Naive thymus-derived CD4-positive, alpha-beta T cell (primary cell): ENCODE data around the gene ITIH4. TPM values are rescaled to one million over a fixed set of nuclear protein-coding genes. Genes with fewer than 3 reads are reported as not detected.

Experiments
- ATAC-seq: fragments of 150-1000 bp; cut with Tn5 transposase; 2 replicates; pipeline ENCODE4 v1.10.0; 2021; ENCODE audit warnings: mild to moderate bottlenecking, moderate library complexity
- CTCF ChIA-PET: fragments of 350-600 bp; sonication (Branson Sonifier 250); formaldehyde crosslinking; loops from one replicate; lab custom pipeline; 2021; ENCODE audit warnings: antibody characterized with exemption; lab: Charles Lee
- POLR2A ChIA-PET: fragments of 350-600 bp; sonication (Branson Sonifier 250); formaldehyde crosslinking; loops from one replicate; lab custom pipeline; 2021; ENCODE audit warnings: antibody characterized with exemption, inconsistent platforms; lab: Charles Lee
- DNase-seq, 9 donors: peaks; one replicate each; pipeline versions ENCODE4 v3.0.0 to v3.0.0-alpha.2; 2020 to 2022; ENCODE audit warnings: mixed read lengths in 1 of 9
- H3K27ac ChIP-seq: one replicate; pipeline ENCODE4 v1.7.0; 2013; ENCODE audit warnings: mild to moderate bottlenecking, low read depth, low read length, moderate library complexity
- H3K27me3 ChIP-seq, 2 donors: one replicate each; pipeline ENCODE4 v1.7.0; 2013; ENCODE audit warnings: low read length in 2 of 2, mild to moderate bottlenecking in 2 of 2, moderate library complexity in 2 of 2; ENCODE audit not compliant: control insufficient read depth in 2 of 2, insufficient read depth in 2 of 2
- H3K36me3 ChIP-seq, 3 experiments: 1 replicate in 2 of 3; 2 replicates in 1 of 3; pipeline ENCODE4 v1.7.0; 2013; ENCODE audit warnings: low read length in 3 of 3, mild to moderate bottlenecking in 3 of 3, moderate library complexity in 1 of 3; ENCODE audit not compliant: insufficient read depth in 3 of 3, control insufficient read depth in 2 of 3
- H3K4me1 ChIP-seq, 2 donors: one replicate each; pipeline ENCODE4 v1.7.0; 2013; ENCODE audit warnings: low read length in 2 of 2, mild to moderate bottlenecking in 2 of 2, moderate library complexity in 1 of 2; ENCODE audit not compliant: control insufficient read depth in 2 of 2, insufficient read depth in 2 of 2
- H3K4me3 ChIP-seq: 2 replicates; pipeline ENCODE4 v1.7.0; 2013; ENCODE audit warnings: mild to moderate bottlenecking, low read length
- H3K9me3 ChIP-seq, 3 experiments: 1 replicate in 2 of 3; 2 replicates in 1 of 3; pipeline ENCODE4 v1.7.0; 2013; ENCODE audit warnings: low read length in 3 of 3; ENCODE audit not compliant: control insufficient read depth in 2 of 3
- H3K27ac Mint-ChIP-seq, 9 donors: one replicate each; pipeline ENCODE4 v1.8.0; 2020 to 2022; ENCODE audit warnings: mixed read lengths in 9 of 9, mild to moderate bottlenecking in 8 of 9, moderate library complexity in 5 of 9, inconsistent platforms in 2 of 9
- H3K27me3 Mint-ChIP-seq, 5 donors: one replicate each; pipeline ENCODE4 v1.8.0; 2021 to 2022; ENCODE audit warnings: mixed read lengths in 5 of 5, mild to moderate bottlenecking in 1 of 5
- H3K36me3 Mint-ChIP-seq, 5 donors: one replicate each; pipeline ENCODE4 v1.8.0; 2020 to 2022; ENCODE audit warnings: mixed read lengths in 5 of 5, mild to moderate bottlenecking in 3 of 5, inconsistent platforms in 1 of 5
- H3K4me1 Mint-ChIP-seq, 7 donors: one replicate each; pipeline ENCODE4 v1.8.0; 2020 to 2022; ENCODE audit warnings: mixed read lengths in 7 of 7, mild to moderate bottlenecking in 3 of 7, inconsistent platforms in 1 of 7
- H3K4me3 Mint-ChIP-seq, 10 donors: one replicate each; pipeline ENCODE4 v1.8.0; 2020 to 2022; ENCODE audit warnings: mild to moderate bottlenecking in 10 of 10, mixed read lengths in 10 of 10, moderate library complexity in 6 of 10, inconsistent platforms in 2 of 10
- H3K9me3 Mint-ChIP-seq, 11 donors: one replicate each; pipeline ENCODE4 v1.8.0; 2020 to 2022; ENCODE audit warnings: mixed read lengths in 11 of 11, mild to moderate bottlenecking in 4 of 11, inconsistent platforms in 1 of 11, moderate library complexity in 1 of 11
- intact Hi-C, 2 donors: fragments of 100-400 bp; cut with micrococcal nuclease; formaldehyde crosslinking; loops; one replicate each; pipeline ENCODE4 v1.15.1; 2023
- microRNA-seq: library from miRNA; unstranded; fragments of <30 nt; microRNA quantifications from one replicate; pipeline ENCODE4 v1.2.0, GENCODE V29; 2022; ENCODE audit warnings: borderline microRNAs expressed
- polyA plus RNA-seq, 2 donors: library from polyadenylated mRNA; unstranded; fragments of 300-500 nt; fragmentation: Illumina TruSeq; gene quantifications; one replicate each; pipeline ENCODE4 v1.2.3, GENCODE V29; 2021
- total RNA-seq, 6 experiments: library from RNA in 5 of 6; stranded (reverse) in 5 of 6; gene quantifications; 1 replicate in 5 of 6; 2 replicates in 1 of 6; pipeline ENCODE4 v1.2.3 and lab custom pipeline; 2021 to 2026

ITIH4 gene
- total and polyA plus RNA-seq, 7 experiments from 2014 or later: 0.08 to 37.6 (median 32.3) TPM

DNA sequence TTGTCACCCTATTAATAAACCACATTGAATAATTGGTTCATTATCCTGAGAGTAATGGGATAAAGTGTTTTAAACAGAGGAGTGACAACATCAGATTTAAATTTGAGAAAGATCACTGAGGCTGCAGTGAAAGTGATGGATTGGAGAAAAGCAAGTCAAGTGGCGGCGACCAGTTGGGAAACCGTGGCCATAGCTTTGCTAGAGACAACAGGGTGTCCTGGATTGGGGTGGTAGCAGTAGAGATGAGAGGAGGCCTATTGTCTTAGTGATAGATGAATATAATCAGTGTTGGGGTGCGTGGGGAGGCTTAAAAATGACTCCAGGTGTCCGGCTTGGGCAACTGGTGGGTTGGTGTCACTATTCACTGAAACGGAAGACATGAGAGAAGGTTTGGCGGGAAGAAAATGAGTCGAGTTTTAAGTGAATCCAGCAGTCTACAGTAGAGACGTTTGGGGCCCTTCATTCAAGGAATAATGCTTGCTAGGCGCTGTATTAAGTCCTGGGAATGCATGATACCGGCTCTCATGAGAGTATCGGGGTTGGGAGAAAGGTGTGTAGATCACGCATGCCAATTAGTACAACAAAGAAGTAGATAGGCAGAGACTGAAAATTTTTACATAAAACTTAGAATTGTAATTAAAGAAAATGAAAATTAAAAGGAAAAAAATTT lies 60.6 kb downstream of the ITIH4 start:
- DNase-seq (peak in 1 of 9 donors; percentile 1), ATAC-seq (no peak)
- H3K27me3 Mint-ChIP-seq: peaks cover 0 to 12% (median 0%) of the 10 kb centered on the region in 5 donors
- peaks cover 0 to 13% (median 6%) of the 10 kb centered on the region in 3 experiments for H3K36me3 ChIP-seq
- H3K27ac Mint-ChIP-seq: peak overlapping the region; percentile 33 to 89 (median 77)
- H3K27me3 ChIP-seq: no peaks in the 10 kb centered on the region
- intact Hi-C loops: loop anchor here (1.0 to 10.0 kb wide), 8 partner anchors 64 to 577 kb away; partner anchors contain the start of genes SFMBT1 (in 2 of the 2), SPCS1 (in 2 of the 2), STIMATE (in 2 of the 2) and DCP1A (in 1 of the 2)
- peak overlapping the region; percentile 83 for H3K4me3 ChIP-seq
- POLR2A ChIA-PET: interaction anchor here (0.6 to 3.1 kb wide), 5 partner anchors 16 to 493 kb away, joined by 3 to 12 read pairs (median 3); partner anchors contain the start of genes GLT8D1, SPCS1 and UQCC5
- H3K4me1 ChIP-seq: peaks cover 5 to 16% of the 10 kb centered on the region in 2 donors
- peaks cover 12 to 34% (median 23%) of the 10 kb centered on the region in 7 donors for H3K4me1 Mint-ChIP-seq
- CTCF ChIA-PET: no interaction called here
- H3K27ac ChIP-seq: peak overlapping the region; percentile 72
- H3K4me3 Mint-ChIP-seq: peak overlapping the region; percentile 83 to 99 (median 95)
- peaks cover 0 to 8% (median 5%) of the 10 kb centered on the region in 5 donors for H3K36me3 Mint-ChIP-seq
- peaks cover 0 to 2% (median 0%) of the 10 kb centered on the region in 11 donors for H3K9me3 Mint-ChIP-seq
- H3K9me3 ChIP-seq: no peaks in the 10 kb centered on the region

GRCh38 chr3:52763466-52763865 lies 67.0 kb downstream of the ITIH4 start:
- ChIA-PET CTCF (no interaction called here), POLR2A (no interaction called here)
- no peaks in the 10 kb centered on the region for H3K9me3 ChIP-seq
- Mint-ChIP-seq H3K4me1 (peaks cover 0 to 9% (median 0%) of the 10 kb centered on the region in 7 donors), H3K4me3 (no peak overlapping the region), H3K9me3 (no peaks in the 10 kb centered on the region), H3K27me3 (no peaks in the 10 kb centered on the region), H3K27ac (no peak overlapping the region), H3K36me3 (peaks cover 4 to 43% (median 17%) of the 10 kb centered on the region in 5 donors)
- intact Hi-C loops: no loop called here
- H3K4me3 ChIP-seq: no peak overlapping the region
- no peak for ATAC-seq
- H3K27me3 ChIP-seq: no peaks in the 10 kb centered on the region
- H3K36me3 ChIP-seq: peaks cover 0 to 43% (median 11%) of the 10 kb centered on the region in 3 experiments
- DNase-seq: no peak
- no peak overlapping the region for H3K27ac ChIP-seq
- H3K4me1 ChIP-seq: no peaks in the 10 kb centered on the region

Small RNA genes within 50 kb of the gene (microRNA-seq; reads per million reads assigned to microRNA genes)
- gene MIR8064: not detected

Other genes with a start within 250 kb of the ITIH4 start
- 10 to 100 TPM; 58.4 to 83.8 (median 74.2) TPM for gene PBRM1, start 144.8 kb downstream of the ITIH4 start, total RNA-seq
- 100 to 1,000 TPM in 1 of 2 donors, 10 to 100 TPM in 1; 94.0 to 109 TPM for gene PBRM1, start 144.8 kb downstream of the ITIH4 start, polyA plus RNA-seq
- 100 to 1,000 TPM in 2 of 5 experiments, 10 to 100 TPM in 3; 87.9 to 116 (median 97.2) TPM for gene GNL3, start 144.6 kb downstream of the ITIH4 start, total RNA-seq
- 10 to 100 TPM; 60.0 to 84.2 TPM for gene GNL3, start 144.6 kb downstream of the ITIH4 start, polyA plus RNA-seq
- 10 to 100 TPM; 18.9 to 47.7 (median 45.2) TPM for gene GLT8D1, start 124.9 kb downstream of the ITIH4 start, total RNA-seq
- gene GLT8D1, start 124.9 kb downstream of the ITIH4 start, polyA plus RNA-seq: 10 to 100 TPM; 62.5 to 80.9 TPM
- gene SPCS1, start 124.6 kb downstream of the ITIH4 start, total RNA-seq: 10 to 100 TPM; 55.0 to 95.3 (median 78.2) TPM
- 100 to 1,000 TPM; 339 to 379 TPM for gene SPCS1, start 124.6 kb downstream of the ITIH4 start, polyA plus RNA-seq
- 10 to 100 TPM; 14.4 to 28.4 (median 21.1) TPM for gene NEK4, start 59.7 kb downstream of the ITIH4 start, total RNA-seq
- 10 to 100 TPM in 1 of 2 donors, 1 to 10 TPM in 1; 9.0 to 13.0 TPM for gene NEK4, start 59.7 kb downstream of the ITIH4 start, polyA plus RNA-seq
- not detected for gene ITIH1, start 53.1 kb downstream of the ITIH4 start, total RNA-seq
- gene ITIH1, start 53.1 kb downstream of the ITIH4 start, polyA plus RNA-seq: not detected
- gene ITIH3, start 35.9 kb downstream of the ITIH4 start, total RNA-seq: not detected
- not detected for gene ITIH3, start 35.9 kb downstream of the ITIH4 start, polyA plus RNA-seq
- 10 to 100 TPM in 1 of 5 experiments, 1 to 10 TPM in 3, under 1 TPM in 1; 0.76 to 10.0 (median 2.6) TPM for gene MUSTN1, start 4.3 kb upstream of the ITIH4 start, total RNA-seq
- not detected for gene MUSTN1, start 4.3 kb upstream of the ITIH4 start, polyA plus RNA-seq
- 10 to 100 TPM; 21.1 to 44.9 (median 34.5) TPM for gene STIMATE, start 66.9 kb upstream of the ITIH4 start, total RNA-seq
- 1 to 10 TPM; 3.0 to 4.7 TPM for gene STIMATE, start 66.9 kb upstream of the ITIH4 start, polyA plus RNA-seq
- gene SFMBT1, start 215.4 kb upstream of the ITIH4 start, total RNA-seq: 10 to 100 TPM; 28.4 to 47.1 (median 39.0) TPM
- 10 to 100 TPM in 1 of 2 donors, 1 to 10 TPM in 1; 9.9 to 25.3 TPM for gene SFMBT1, start 215.4 kb upstream of the ITIH4 start, polyA plus RNA-seq